HepG2 (cell line): ENCODE measurements around the gene RAD21L1. TPM values are rescaled to one million over a fixed set of nuclear protein-coding genes. Genes with fewer than 3 reads are reported as not detected.

Source experiments
- ADNP ChIP-seq: sonication (generic); formaldehyde crosslinking; IDR thresholded peaks from 2 replicates; pipeline ENCODE4 v1.4.0; 2020; ENCODE audit warnings: missing genetic modification reagents
- ARID3A ChIP-seq: IDR thresholded peaks from 2 replicates; pipeline ENCODE4 v1.6.1; 2012; ENCODE audit warnings: low read depth, low read length, improper control_type of control experiment
- ARNT2 ChIP-seq: sonication (generic); formaldehyde crosslinking; IDR thresholded peaks from 2 replicates; pipeline ENCODE4 v1.8.0; 2022; ENCODE audit warnings: mild to moderate bottlenecking, low read depth, missing genetic modification reagents, moderate library complexity
- ATAD3A ChIP-seq: sonication (generic); formaldehyde crosslinking; IDR thresholded peaks from 2 replicates; pipeline ENCODE4 v1.4.0; 2020; ENCODE audit warnings: missing genetic modification reagents
- FIP1L1 ChIP-seq: fragments of 200-400 bp; formaldehyde crosslinking; IDR thresholded peaks from 2 replicates; pipeline ENCODE4 v1.6.1; 2018; ENCODE audit warnings: low read depth, mild to moderate bottlenecking, low read length, moderate library complexity, borderline replicate concordance; ENCODE audit not compliant: insufficient read depth
- KLF11 ChIP-seq: IDR thresholded peaks from 2 replicates; pipeline ENCODE4 v1.6.1; 2016; ENCODE audit warnings: missing compliant biosample characterization
- NCOA2 ChIP-seq: sonication (generic); formaldehyde crosslinking; IDR thresholded peaks from 2 replicates; pipeline ENCODE4 v1.8.0; 2022; ENCODE audit warnings: inconsistent platforms
- NFKBIZ ChIP-seq: IDR thresholded peaks from 2 replicates; pipeline ENCODE4 v1.6.1; 2018; ENCODE audit warnings: missing genetic modification reagents, missing compliant biosample characterization
- NONO ChIP-seq, 2 experiments: fragments of 450-650 bp in 1 of 2; sonication (generic) in 1 of 2; formaldehyde crosslinking in 1 of 2; IDR thresholded peaks in 1 of 2; conservative IDR thresholded peaks in 1 of 2; 2 replicates each; pipeline versions ENCODE4 v1.6.1 to v1.8.0; 2017 to 2022; ENCODE audit warnings: mild to moderate bottlenecking in 1 of 2, missing genetic modification reagents in 1 of 2, moderate library complexity in 1 of 2
- RBFOX2 ChIP-seq: fragments of 200-400 bp; formaldehyde crosslinking; IDR thresholded peaks from 2 replicates; pipeline ENCODE4 v1.6.1; 2017; ENCODE audit warnings: low read depth, mild to moderate bottlenecking, low read length
- SIX4 ChIP-seq: sonication (generic); formaldehyde crosslinking; IDR thresholded peaks from 2 replicates; pipeline ENCODE4 v1.4.0; 2020; ENCODE audit warnings: missing genetic modification reagents
- U2AF2 ChIP-seq: fragments of 200-400 bp; formaldehyde crosslinking; IDR thresholded peaks from 2 replicates; pipeline ENCODE4 v1.6.1; 2017; ENCODE audit warnings: low read depth, mild to moderate bottlenecking, low read length
- ZMAT3 ChIP-seq: sonication (generic); formaldehyde crosslinking; conservative IDR thresholded peaks from 2 replicates; pipeline ENCODE4 v1.7.0; 2021; ENCODE audit warnings: missing genetic modification reagents
- ZNF160 ChIP-seq: sonication (generic); formaldehyde crosslinking; IDR thresholded peaks from 2 replicates; pipeline ENCODE4 v1.8.0; 2022; ENCODE audit warnings: mild to moderate bottlenecking, inconsistent platforms, missing genetic modification reagents
- ZNF230 ChIP-seq: sonication (generic); formaldehyde crosslinking; IDR thresholded peaks from 2 replicates; pipeline ENCODE4 v1.4.0; 2020; ENCODE audit warnings: mild to moderate bottlenecking, missing genetic modification reagents
- ZNF253 ChIP-seq: sonication (generic); formaldehyde crosslinking; IDR thresholded peaks from 2 replicates; pipeline ENCODE4 v1.8.0; 2022; ENCODE audit warnings: mild to moderate bottlenecking, missing genetic modification reagents, borderline replicate concordance
- ZNF3 ChIP-seq: IDR thresholded peaks from 2 replicates; pipeline ENCODE4 v1.7.0; 2017; ENCODE audit warnings: inconsistent platforms
- ZNF432 ChIP-seq: sonication (generic); formaldehyde crosslinking; IDR thresholded peaks from 2 replicates; pipeline ENCODE4 v1.5.0; 2020; ENCODE audit warnings: missing genetic modification reagents, mild to moderate bottlenecking, borderline replicate concordance
- ZNF724P ChIP-seq: sonication (generic); formaldehyde crosslinking; IDR thresholded peaks from 2 replicates; pipeline ENCODE4 v1.8.0; 2022; ENCODE audit warnings: missing genetic modification reagents, borderline replicate concordance
- ZSCAN25 ChIP-seq: sonication (generic); formaldehyde crosslinking; IDR thresholded peaks from 2 replicates; pipeline ENCODE4 v1.8.0; 2022; ENCODE audit warnings: mild to moderate bottlenecking, missing genetic modification reagents
- ZSCAN9 ChIP-seq: IDR thresholded peaks from 2 replicates; pipeline ENCODE4 v1.6.1; 2016; ENCODE audit warnings: borderline replicate concordance
- polyA plus RNA-seq, 8 experiments: library from polyadenylated mRNA; depleted of rRNA in 3 of 8; stranded (reverse) in 7 of 8; unstranded in 1 of 8; fragments of >200 nt; fragmentation: Illumina TruSeq in 4 of 8; extraction: Trizol in 4 of 8; gene quantifications; 2 replicates each; pipeline versions ENCODE4 v1.2.1 to v1.2.3, GENCODE V29; 2011 to 2016; ENCODE audit warnings: low read depth in 4 of 8, missing spikeins in 1 of 8, mixed read lengths in 1 of 8; ENCODE audit not compliant: insufficient read depth in 1 of 8
- total RNA-seq, 5 experiments: library from RNA; depleted of rRNA; stranded (reverse); fragments of >200 nt; fragmentation: Illumina TruSeq; extraction: Trizol; gene quantifications; 2 replicates each; pipeline ENCODE4 v1.2.3, GENCODE V29; 2016; ENCODE audit warnings: low read depth in 1 of 5
- TF ChIP-seq, protein P1 (sequence below): sonication (generic); formaldehyde crosslinking; IDR thresholded peaks from 2 replicates; pipeline ENCODE4 v1.5.1; 2020; ENCODE audit warnings: mild to moderate bottlenecking, moderate library complexity, missing genetic modification reagents
- TF ChIP-seq, protein P2 (sequence below): sonication (generic); formaldehyde crosslinking; IDR thresholded peaks from 2 replicates; pipeline ENCODE4 v1.4.0; 2020; ENCODE audit warnings: low read depth, mild to moderate bottlenecking, missing genetic modification reagents
- TF ChIP-seq, protein P3 (sequence below): sonication (generic); formaldehyde crosslinking; IDR thresholded peaks from 2 replicates; pipeline ENCODE4 v1.5.1; 2020; ENCODE audit warnings: mild to moderate bottlenecking, missing genetic modification reagents, moderate library complexity

The RAD21L1 gene
- total and polyA plus RNA-seq, 2 of the 13 experiments (the other 11 are each of a cell fraction or from before 2014, with no cell fraction given), result not detected

- TF ChIP-seq, protein P1, sequence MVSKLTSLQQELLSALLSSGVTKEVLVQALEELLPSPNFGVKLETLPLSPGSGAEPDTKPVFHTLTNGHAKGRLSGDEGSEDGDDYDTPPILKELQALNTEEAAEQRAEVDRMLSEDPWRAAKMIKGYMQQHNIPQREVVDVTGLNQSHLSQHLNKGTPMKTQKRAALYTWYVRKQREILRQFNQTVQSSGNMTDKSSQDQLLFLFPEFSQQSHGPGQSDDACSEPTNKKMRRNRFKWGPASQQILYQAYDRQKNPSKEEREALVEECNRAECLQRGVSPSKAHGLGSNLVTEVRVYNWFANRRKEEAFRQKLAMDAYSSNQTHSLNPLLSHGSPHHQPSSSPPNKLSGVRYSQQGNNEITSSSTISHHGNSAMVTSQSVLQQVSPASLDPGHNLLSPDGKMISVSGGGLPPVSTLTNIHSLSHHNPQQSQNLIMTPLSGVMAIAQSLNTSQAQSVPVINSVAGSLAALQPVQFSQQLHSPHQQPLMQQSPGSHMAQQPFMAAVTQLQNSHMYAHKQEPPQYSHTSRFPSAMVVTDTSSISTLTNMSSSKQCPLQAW (CRISPR knock-in tag), result no peak; the same call in 1 of the 2 replicates
- TF ChIP-seq NONO (IDR thresholded peaks at IDR 0.05), result no peak
- no peak for TF ChIP-seq NONO (CRISPR knock-in tag; conservative IDR thresholded peaks at IDR 0.05)
- 0 out of 2 replicates have a peak, but pooled peaks have one; percentile 55 for TF ChIP-seq ZNF160 (CRISPR knock-in tag)
- TF ChIP-seq ARNT2 (CRISPR knock-in tag), result 0 out of 2 replicates have a peak, but pooled peaks have one; percentile 42
- TF ChIP-seq ARID3A, result no peak
- no peak for TF ChIP-seq ZSCAN9 (CRISPR knock-in tag)
- peak; percentile 69; the same call in 1 of the 2 replicates for TF ChIP-seq ZNF724P
- peak; percentile 33; the same call in 1 of the 2 replicates for TF ChIP-seq RBFOX2
- TF ChIP-seq NCOA2, result no peak
- peak; percentile 90; the same call in 1 of the 2 replicates for TF ChIP-seq ZNF253 (CRISPR knock-in tag)
- no peak for TF ChIP-seq U2AF2
- no peak for TF ChIP-seq ATAD3A
- TF ChIP-seq KLF11, result no peak
- TF ChIP-seq SIX4 (CRISPR knock-in tag), result no peak
- TF ChIP-seq ZSCAN25 (CRISPR knock-in tag), result no peak
- TF ChIP-seq ADNP (CRISPR knock-in tag), result no peak
- TF ChIP-seq ZMAT3 (CRISPR knock-in tag), result no peak
- TF ChIP-seq, protein P2, sequence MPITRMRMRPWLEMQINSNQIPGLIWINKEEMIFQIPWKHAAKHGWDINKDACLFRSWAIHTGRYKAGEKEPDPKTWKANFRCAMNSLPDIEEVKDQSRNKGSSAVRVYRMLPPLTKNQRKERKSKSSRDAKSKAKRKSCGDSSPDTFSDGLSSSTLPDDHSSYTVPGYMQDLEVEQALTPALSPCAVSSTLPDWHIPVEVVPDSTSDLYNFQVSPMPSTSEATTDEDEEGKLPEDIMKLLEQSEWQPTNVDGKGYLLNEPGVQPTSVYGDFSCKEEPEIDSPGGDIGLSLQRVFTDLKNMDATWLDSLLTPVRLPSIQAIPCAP (CRISPR knock-in tag), result 0 out of 2 replicates have a peak, but pooled peaks have one; percentile 44
- TF ChIP-seq ZNF432 (CRISPR knock-in tag), result no peak
- TF ChIP-seq FIP1L1, result no peak
- TF ChIP-seq, protein P3, sequence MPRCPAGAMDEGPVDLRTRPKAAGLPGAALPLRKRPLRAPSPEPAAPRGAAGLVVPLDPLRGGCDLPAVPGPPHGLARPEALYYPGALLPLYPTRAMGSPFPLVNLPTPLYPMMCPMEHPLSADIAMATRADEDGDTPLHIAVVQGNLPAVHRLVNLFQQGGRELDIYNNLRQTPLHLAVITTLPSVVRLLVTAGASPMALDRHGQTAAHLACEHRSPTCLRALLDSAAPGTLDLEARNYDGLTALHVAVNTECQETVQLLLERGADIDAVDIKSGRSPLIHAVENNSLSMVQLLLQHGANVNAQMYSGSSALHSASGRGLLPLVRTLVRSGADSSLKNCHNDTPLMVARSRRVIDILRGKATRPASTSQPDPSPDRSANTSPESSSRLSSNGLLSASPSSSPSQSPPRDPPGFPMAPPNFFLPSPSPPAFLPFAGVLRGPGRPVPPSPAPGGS, result peak; percentile 51
- 0 out of 2 replicates have a peak, but pooled peaks have one; percentile 38 for TF ChIP-seq ZNF230 (CRISPR knock-in tag)
- TF ChIP-seq NFKBIZ (CRISPR knock-in tag), result no peak
- TF ChIP-seq ZNF3 (CRISPR knock-in tag), result no peak
Measured at GRCh38 chr20:1225783-1226654, at the start of gene RAD21L1 (continued).
